Uterus (tissue), 2 donors: Measurements from ENCODE around the gene GPR137.

Source experiments
- CTCF ChIP-seq, 4 experiments: fragments of 200-600 bp in 2 of 4; fragments of 450-650 bp in 2 of 4; sonication (generic) in 2 of 4; IDR thresholded peaks; one replicate each; pipeline ENCODE4 v1.5.1; 2016 to 2019; ENCODE audit warnings: antibody characterized with exemption in 4 of 4, mild to moderate bottlenecking in 2 of 4, moderate library complexity in 1 of 4
- POLR2A ChIP-seq, 2 donors: fragments of 450-650 bp; IDR thresholded peaks; one replicate each; pipeline ENCODE4 v1.6.1; 2016; ENCODE audit warnings: antibody characterized with exemption in 2 of 2, mild to moderate bottlenecking in 1 of 2, moderate library complexity in 1 of 2

DNA sequence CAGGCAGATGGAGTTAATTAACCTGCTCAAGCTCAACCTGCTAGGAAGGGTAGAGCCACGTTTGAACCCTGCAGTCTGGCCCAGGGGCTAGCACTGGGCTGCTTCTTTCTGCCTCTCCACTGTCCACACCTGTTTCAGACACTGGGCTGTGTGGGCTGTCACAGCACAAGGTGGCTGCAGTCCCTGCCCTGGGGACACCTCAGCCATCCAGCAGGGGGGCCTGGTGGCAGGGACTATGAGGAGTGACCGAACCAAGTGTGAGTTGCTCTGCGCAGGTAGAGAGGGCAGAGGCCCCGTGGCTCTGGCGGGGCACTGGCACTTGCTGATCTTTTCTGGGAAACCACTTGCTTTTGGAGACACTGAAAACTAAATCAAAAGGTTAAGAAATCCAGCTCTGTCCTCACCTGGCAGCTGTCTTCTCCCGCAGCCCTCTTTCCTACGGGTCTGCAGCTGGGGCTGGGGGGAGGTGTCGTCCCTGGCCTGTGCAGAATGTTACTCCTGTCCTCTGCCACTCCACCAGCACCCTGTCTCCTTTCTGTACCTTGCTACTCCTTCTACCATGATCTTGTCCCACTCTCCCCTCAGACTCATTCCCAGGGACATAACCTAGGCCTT, 7.0 kb upstream of the GPR137 start:
- TF ChIP-seq CTCF (IDR thresholded peaks at IDR 0.05) (no peak), POLR2A (IDR thresholded peaks at IDR 0.05) (no peak)
